Neural progenitor cell (in vitro differentiated cells): ENCODE results near the gene FGD3.

Experiments
- EZH2 ChIP-seq: fragments of 200-600 bp; sonication (generic); IDR thresholded peaks from 2 replicates; pipeline ENCODE4 v1.6.1; 2017; ENCODE audit warnings: antibody characterized with exemption, mild to moderate bottlenecking, moderate library complexity
- TF ChIP-seq, protein P1 (sequence below): fragments of 200-600 bp; sonication (generic); IDR thresholded peaks from 2 replicates; pipeline ENCODE4 v1.5.1; 2017; ENCODE audit warnings: antibody characterized with exemption, mild to moderate bottlenecking

DNA sequence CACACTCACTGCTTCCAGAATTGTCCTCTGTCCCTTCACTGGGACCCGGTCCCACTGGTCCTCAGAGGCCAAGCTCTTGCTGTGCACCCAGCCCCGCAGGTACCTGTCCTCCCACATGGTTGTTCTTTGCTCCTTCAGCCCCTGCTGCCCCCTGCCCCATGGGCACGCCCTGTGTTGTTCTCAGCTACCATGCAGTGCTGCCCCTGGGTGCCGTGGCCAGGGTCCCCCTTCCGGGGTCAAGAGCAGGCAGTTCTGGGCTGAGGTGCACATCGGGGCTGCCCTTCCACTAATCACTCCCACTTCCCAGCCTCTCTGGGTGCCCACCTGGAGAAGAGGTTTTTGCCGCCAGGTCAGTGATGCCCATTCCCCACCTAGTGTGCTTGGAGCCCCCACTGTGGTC lies 79.3 kb downstream of the FGD3 start:
- TF ChIP-seq, protein P1, sequence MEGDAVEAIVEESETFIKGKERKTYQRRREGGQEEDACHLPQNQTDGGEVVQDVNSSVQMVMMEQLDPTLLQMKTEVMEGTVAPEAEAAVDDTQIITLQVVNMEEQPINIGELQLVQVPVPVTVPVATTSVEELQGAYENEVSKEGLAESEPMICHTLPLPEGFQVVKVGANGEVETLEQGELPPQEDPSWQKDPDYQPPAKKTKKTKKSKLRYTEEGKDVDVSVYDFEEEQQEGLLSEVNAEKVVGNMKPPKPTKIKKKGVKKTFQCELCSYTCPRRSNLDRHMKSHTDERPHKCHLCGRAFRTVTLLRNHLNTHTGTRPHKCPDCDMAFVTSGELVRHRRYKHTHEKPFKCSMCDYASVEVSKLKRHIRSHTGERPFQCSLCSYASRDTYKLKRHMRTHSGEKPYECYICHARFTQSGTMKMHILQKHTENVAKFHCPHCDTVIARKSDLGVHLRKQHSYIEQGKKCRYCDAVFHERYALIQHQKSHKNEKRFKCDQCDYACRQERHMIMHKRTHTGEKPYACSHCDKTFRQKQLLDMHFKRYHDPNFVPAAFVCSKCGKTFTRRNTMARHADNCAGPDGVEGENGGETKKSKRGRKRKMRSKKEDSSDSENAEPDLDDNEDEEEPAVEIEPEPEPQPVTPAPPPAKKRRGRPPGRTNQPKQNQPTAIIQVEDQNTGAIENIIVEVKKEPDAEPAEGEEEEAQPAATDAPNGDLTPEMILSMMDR, result no peak
- no peak for TF ChIP-seq EZH2
